Ovary (tissue), 3 donors: ENCODE data around the gene SLC17A3.

Experiments used
- EP300 ChIP-seq: sonication (generic); formaldehyde crosslinking; IDR thresholded peaks from one replicate; pipeline ENCODE4 v1.6.1; 2017; ENCODE audit warnings: antibody characterized with exemption
- POLR2A ChIP-seq: fragments of 450-650 bp; IDR thresholded peaks from one replicate; pipeline ENCODE4 v1.6.1; 2017; ENCODE audit warnings: antibody characterized with exemption, mild to moderate bottlenecking, moderate library complexity
- TF ChIP-seq, protein P1 (sequence below), 3 donors: fragments of 450-650 bp in 2 of 3; fragments of 200-600 bp in 1 of 3; IDR thresholded peaks; one replicate each; pipeline versions ENCODE4 v1.5.1 to v1.8.0; 2016 to 2022; ENCODE audit warnings: antibody characterized with exemption in 3 of 3, mild to moderate bottlenecking in 1 of 3
- donor health status: DM: no; HTN: no; CAD: no.

DNA sequence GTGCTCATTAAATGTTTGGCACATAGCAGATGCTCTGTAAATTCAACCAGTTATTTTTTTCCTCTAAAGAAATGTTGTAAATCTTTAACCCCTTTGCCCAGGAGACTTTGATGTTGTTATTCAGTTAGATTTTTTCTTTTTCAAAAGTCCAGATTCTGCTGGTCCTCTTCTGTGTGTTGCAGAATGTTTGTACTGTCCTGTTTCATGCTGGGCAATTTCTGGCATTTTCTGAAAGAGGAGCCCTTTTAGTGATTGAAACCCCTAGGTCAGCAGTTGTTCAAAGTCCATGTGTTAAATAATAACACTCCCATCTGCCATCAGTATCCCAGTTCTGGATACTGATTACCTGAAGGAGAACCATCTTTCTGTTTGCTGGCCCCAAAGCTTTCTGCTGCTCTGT lies 40.9 kb downstream of the SLC17A3 start:
- TF ChIP-seq POLR2A (no peak), EP300 (no peak)
- TF ChIP-seq, protein P1, sequence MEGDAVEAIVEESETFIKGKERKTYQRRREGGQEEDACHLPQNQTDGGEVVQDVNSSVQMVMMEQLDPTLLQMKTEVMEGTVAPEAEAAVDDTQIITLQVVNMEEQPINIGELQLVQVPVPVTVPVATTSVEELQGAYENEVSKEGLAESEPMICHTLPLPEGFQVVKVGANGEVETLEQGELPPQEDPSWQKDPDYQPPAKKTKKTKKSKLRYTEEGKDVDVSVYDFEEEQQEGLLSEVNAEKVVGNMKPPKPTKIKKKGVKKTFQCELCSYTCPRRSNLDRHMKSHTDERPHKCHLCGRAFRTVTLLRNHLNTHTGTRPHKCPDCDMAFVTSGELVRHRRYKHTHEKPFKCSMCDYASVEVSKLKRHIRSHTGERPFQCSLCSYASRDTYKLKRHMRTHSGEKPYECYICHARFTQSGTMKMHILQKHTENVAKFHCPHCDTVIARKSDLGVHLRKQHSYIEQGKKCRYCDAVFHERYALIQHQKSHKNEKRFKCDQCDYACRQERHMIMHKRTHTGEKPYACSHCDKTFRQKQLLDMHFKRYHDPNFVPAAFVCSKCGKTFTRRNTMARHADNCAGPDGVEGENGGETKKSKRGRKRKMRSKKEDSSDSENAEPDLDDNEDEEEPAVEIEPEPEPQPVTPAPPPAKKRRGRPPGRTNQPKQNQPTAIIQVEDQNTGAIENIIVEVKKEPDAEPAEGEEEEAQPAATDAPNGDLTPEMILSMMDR (IDR thresholded peaks at IDR 0.05): no peak
